DMS153 treated with DMSO at 0.1 percent for 48 hours (cell line): ENCODE measurements around the gene IL32.

Experiments used
- DNase-seq: peaks from one replicate; lab custom pipeline; 2025; ENCODE audit not compliant: unreplicated experiment; lab: John Stamatoyannopoulos, UW

The IL32 gene

GRCh38 chr16:3065069-3065741, at the start of gene IL32:
Gene IL32 (plus strand): TSS chr16:3065640. CDS start chr16:3065812, 172 bp downstream.
- no peak for DNase-seq

GRCh38 chr16:3015865-3016521, 49.4 kb upstream of the IL32 start:
- no peak for DNase-seq

GRCh38 chr16:3017344-3017743, 48.1 kb upstream of the IL32 start:
- DNase-seq, result no peak

GRCh38 chr16:3017794-3018506, 47.5 kb upstream of the IL32 start, which contains the start of gene CLDN6:
Gene CLDN6 (minus strand): TSS chr16:3018183. CDS start chr16:3016021, 2,162 bp downstream.
- DNase-seq, result peak; percentile 13

GRCh38 chr16:3019594-3020246, 45.7 kb upstream of the IL32 start:
- DNase-seq, result no peak

- peak; percentile 47 for DNase-seq
Measured at GRCh38 chr16:3020247-3020603, 45.2 kb upstream of the IL32 start, which contains the start of gene TNFRSF12A. Gene TNFRSF12A (plus strand): TSS chr16:3020368. CDS start chr16:3020398, 30 bp downstream.

GRCh38 chr16:3020604-3021448, 44.6 kb upstream of the IL32 start:
- DNase-seq, result no peak

- DNase-seq, result peak; percentile 27
Measured at GRCh38 chr16:3021449-3022207, 43.8 kb upstream of the IL32 start.

- no peak for DNase-seq
Measured at GRCh38 chr16:3022208-3022683, 43.2 kb upstream of the IL32 start.

GRCh38 chr16:3022684-3023414, 42.6 kb upstream of the IL32 start:
- peak; percentile 13 for DNase-seq

GRCh38 chr16:3023415-3023668, 42.1 kb upstream of the IL32 start:
- no peak for DNase-seq

- peak; percentile 89 for DNase-seq
Measured at GRCh38 chr16:3023669-3024478, 41.6 kb upstream of the IL32 start, which contains the start of the genes HCFC1R1 and THOC6. Gene HCFC1R1 (minus strand): TSS chr16:3023942. CDS start chr16:3023941, 1 bp downstream. Gene THOC6 (plus strand): TSS chr16:3024035. CDS start chr16:3024327, 292 bp downstream.

- no peak for DNase-seq
Measured at GRCh38 chr16:3025032-3026002, 40.1 kb upstream of the IL32 start.

GRCh38 chr16:3026003-3026378, 39.4 kb upstream of the IL32 start:
- no peak for DNase-seq

GRCh38 chr16:3026609-3027488, 38.6 kb upstream of the IL32 start:
- DNase-seq, result no peak

- no peak for DNase-seq
Measured at GRCh38 chr16:3027489-3027795, 38.0 kb upstream of the IL32 start.
